ENCODE data around the gene TENT4A. TPM values are rescaled to one million over a fixed set of nuclear protein-coding genes. Genes with fewer than 3 reads are reported as not detected.

TENT4A gene
- total and polyA plus RNA-seq, 12 donors = 4.2 to 13.7 (median 11.3) TPM

- peak in 6 of 8 donors; percentile 5 to 42 (median 16) for ATAC-seq
- intact Hi-C loops (cut with DNase I) = no loop called here
- H3K4me3 ChIP-seq = no peak overlapping the region
- H3K9me3 ChIP-seq = no peaks in the 10 kb centered on the region
- H3K27ac ChIP-seq = peak overlapping the region in 9 of 10 donors; percentile 77 to 91 (median 88)
- no peak for TF ChIP-seq CTCF (IDR thresholded peaks at IDR 0.05)
- H3K4me1 ChIP-seq = peaks cover 12 to 32% (median 22%) of the 10 kb centered on the region in 9 donors
- no peaks in the 10 kb centered on the region for H3K27me3 ChIP-seq
- DNase-seq = no peak
- 59 to 62% methylated on average over 6 of the region's 6 CpGs for WGBS, 2 donors
- no peaks in the 10 kb centered on the region for H3K36me3 ChIP-seq
Observed at GRCh38 chr5:6705088-6705487, 8.1 kb upstream of the TENT4A start.

- no peak for ATAC-seq
- no peak for TF ChIP-seq CTCF (IDR thresholded peaks at IDR 0.05)
- H3K4me3 ChIP-seq = no peak overlapping the region
- H3K27me3 ChIP-seq = no peaks in the 10 kb centered on the region
- no peak overlapping the region for H3K27ac ChIP-seq
- 94 to 95% methylated on average over 5 of the region's 5 CpGs for WGBS, 2 donors
- no peaks in the 10 kb centered on the region for H3K9me3 ChIP-seq
- peaks cover 12 to 32% (median 22%) of the 10 kb centered on the region in 9 donors for H3K4me1 ChIP-seq
- H3K36me3 ChIP-seq = no peaks in the 10 kb centered on the region
- DNase-seq = no peak
- intact Hi-C loops (cut with DNase I) = no loop called here
Observed at GRCh38 chr5:6705959-6706358, 7.3 kb upstream of the TENT4A start.

- intact Hi-C loops (cut with DNase I) = no loop called here
- Histone ChIP-seq H3K4me1 (peaks cover 12 to 40% (median 28%) of the 10 kb centered on the region in 9 donors), H3K9me3 (no peaks in the 10 kb centered on the region), H3K4me3 (no peak overlapping the region), H3K27me3 (no peaks in the 10 kb centered on the region), H3K27ac (no peak overlapping the region), H3K36me3 (no peaks in the 10 kb centered on the region)
- ATAC-seq (no peak), DNase-seq (no peak)
- 76 to 80% methylated on average over 6 of the region's 6 CpGs for WGBS, 2 donors
- TF ChIP-seq CTCF (IDR thresholded peaks at IDR 0.05) = no peak
Observed at GRCh38 chr5:6707852-6708251, 5.4 kb upstream of the TENT4A start.

GRCh38 chr5:6708814-6709213, 4.4 kb upstream of the TENT4A start:
- Histone ChIP-seq H3K4me1 (peaks cover 9 to 34% (median 22%) of the 10 kb centered on the region in 9 donors), H3K27ac (peak overlapping the region in 5 of 10 donors; percentile 13 to 58 (median 31)), H3K27me3 (no peaks in the 10 kb centered on the region), H3K4me3 (no peak overlapping the region), H3K36me3 (no peaks in the 10 kb centered on the region), H3K9me3 (no peaks in the 10 kb centered on the region)
- intact Hi-C loops (cut with DNase I) = no loop called here
- DNase-seq (peak in 1 of 2 donors; percentile 39), ATAC-seq (no peak)
- TF ChIP-seq CTCF (IDR thresholded peaks at IDR 0.05) = no peak
- WGBS, 2 donors = 19 to 29% methylated on average over 1 of the region's 1 CpG

All from heart right ventricle (tissue), 16 donors.